ENCODE results near the gene SYNGR1.

The SYNGR1 gene

GRCh38 chr22:39432361-39432811 lies 82.6 kb downstream of the SYNGR1 start:
- DNase-seq (ENCODE audit: insufficient read length, low spot score) (no peak), FAIRE-seq (no peak)
- TF ChIP-seq PAX5 (IDR thresholded peaks at IDR 0.05; ENCODE audit: insufficient read depth, low read length, severe bottlenecking), result no peak
- no peak for TF ChIP-seq SPI1 (IDR thresholded peaks at IDR 0.05; ENCODE audit: low read depth, low read length)
- no peak for TF ChIP-seq POU2F2 (IDR thresholded peaks at IDR 0.05; ENCODE audit: low read depth, low read length)
- no peak for TF ChIP-seq POLR2AphosphoS5 (IDR thresholded peaks at IDR 0.05; ENCODE audit: low read depth, low read length)
- TF ChIP-seq POLR2A (IDR thresholded peaks at IDR 0.05; ENCODE audit: low read depth, low read length), result no peak
- TF ChIP-seq TAF1 (IDR thresholded peaks at IDR 0.05; ENCODE audit: low read depth, low read length), result no peak

GRCh38 chr22:39433476-39434242 lies 83.9 kb downstream of the SYNGR1 start:
- FAIRE-seq, result no peak
- DNase-seq (ENCODE audit: insufficient read length, low spot score), result no peak
- TF ChIP-seq SPI1 (IDR thresholded peaks at IDR 0.05; ENCODE audit: low read depth, low read length), result no peak
- TF ChIP-seq PAX5 (IDR thresholded peaks at IDR 0.05; ENCODE audit: insufficient read depth, low read length, severe bottlenecking), result no peak
- TF ChIP-seq POLR2A (IDR thresholded peaks at IDR 0.05; ENCODE audit: low read depth, low read length), result no peak
- no peak for TF ChIP-seq POU2F2 (IDR thresholded peaks at IDR 0.05; ENCODE audit: low read depth, low read length)
- TF ChIP-seq POLR2AphosphoS5 (IDR thresholded peaks at IDR 0.05; ENCODE audit: low read depth, low read length), result no peak
- no peak for TF ChIP-seq TAF1 (IDR thresholded peaks at IDR 0.05; ENCODE audit: low read depth, low read length)

- no peak for TF ChIP-seq SPI1 (IDR thresholded peaks at IDR 0.05; ENCODE audit: low read depth, low read length)
- DNase-seq (ENCODE audit: insufficient read length, low spot score), result no peak
- no peak for FAIRE-seq
These were observed 84.5 kb downstream of the SYNGR1 start for GRCh38 chr22:39434243-39434653.

GRCh38 chr22:39434721-39435120 lies 84.9 kb downstream of the SYNGR1 start:
- no peak for DNase-seq (ENCODE audit: insufficient read length, low spot score)
- no peak for FAIRE-seq

More at GRCh38 chr22:39434721-39435120, 84.9 kb downstream of the SYNGR1 start:
- TF ChIP-seq TAF1 (IDR thresholded peaks at IDR 0.05; ENCODE audit: low read depth, low read length) (no peak), POU2F2 (IDR thresholded peaks at IDR 0.05; ENCODE audit: low read depth, low read length) (no peak)
